ENCODE data around the gene PPP2R3A. TPM values are rescaled to one million over a fixed set of nuclear protein-coding genes. Genes with fewer than 3 reads are reported as not detected.
"Not testable (repeated sequence)": the region's sequence is repeated elsewhere in the genome, so short reads cannot be mapped to it uniquely, and the experiment has no call there.

The PPP2R3A gene
- total and polyA plus RNA-seq, 5 experiments from 2014 or later: 0.35 to 1.1 (median 0.56) TPM

- Mint-ChIP-seq H3K27me3 (no peaks in the 10 kb centered on the region), H3K9me3 (no peaks in the 10 kb centered on the region), H3K4me3 (peak overlapping the region; percentile 26 to 97 (median 77)), H3K36me3 (peaks cover 0 to 22% (median 2%) of the 10 kb centered on the region in 3 donors), H3K4me1 (peaks cover 29 to 96% (median 87%) of the 10 kb centered on the region in 4 donors), H3K27ac (peak overlapping the region in 9 of 10 donors; percentile 9 to 87 (median 67))
- DNase-seq (peak in 1 of 10 donors; percentile 5), ATAC-seq (peak; percentile 62)
- POLR2A ChIA-PET: interaction anchor here (5.7 kb wide), 1 partner anchor 10 kb away, joined by 34 read pairs; the partner anchor contains the start of gene MSL2
These were observed 220.8 kb downstream of the PPP2R3A start for GRCh38 chr3:136186344-136186743.

- ATAC-seq (no peak), DNase-seq (no peak)
- peak overlapping the region in 9 of 10 donors; percentile 33 to 97 (median 77) for H3K4me3 Mint-ChIP-seq
- peaks cover 34 to 98% (median 90%) of the 10 kb centered on the region in 4 donors for H3K4me1 Mint-ChIP-seq
- peaks cover 0 to 24% (median 2%) of the 10 kb centered on the region in 3 donors for H3K36me3 Mint-ChIP-seq
- peak overlapping the region in 5 of 10 donors; percentile 33 to 71 (median 48) for H3K27ac Mint-ChIP-seq
- no peaks in the 10 kb centered on the region for H3K27me3 Mint-ChIP-seq
- no peaks in the 10 kb centered on the region for H3K9me3 Mint-ChIP-seq
- POLR2A ChIA-PET: interaction anchor here (5.7 kb wide), 1 partner anchor 9 kb away, joined by 34 read pairs; the partner anchor contains the start of gene MSL2
These were observed 221.3 kb downstream of the PPP2R3A start for GRCh38 chr3:136186846-136187245.

GRCh38 chr3:136187868-136188267, 222.3 kb downstream of the PPP2R3A start:
- Mint-ChIP-seq H3K9me3 (no peaks in the 10 kb centered on the region), H3K4me3 (peak overlapping the region; percentile 68 to 97 (median 82)), H3K4me1 (peaks cover 29 to 98% (median 91%) of the 10 kb centered on the region in 4 donors), H3K36me3 (peaks cover 0 to 24% (median 2%) of the 10 kb centered on the region in 3 donors), H3K27ac (peak overlapping the region in 6 of 10 donors; percentile 31 to 92 (median 60)), H3K27me3 (no peaks in the 10 kb centered on the region)
- POLR2A ChIA-PET: interaction anchor here (0.6 to 5.7 kb wide), 2 partner anchors 8 to 52 kb away, joined by 6 to 34 read pairs; partner anchors contain the start of gene MSL2
- DNase-seq (no peak), ATAC-seq (no peak)

GRCh38 chr3:136189043-136189442, 223.5 kb downstream of the PPP2R3A start:
- H3K27me3 Mint-ChIP-seq: no peaks in the 10 kb centered on the region
- H3K4me1 Mint-ChIP-seq: peaks cover 30 to 96% (median 88%) of the 10 kb centered on the region in 4 donors
- POLR2A ChIA-PET: interaction anchor here (0.6 to 5.7 kb wide), 3 partner anchors 7 to 14 kb away, joined by 3 to 34 read pairs (median 6); partner anchors contain the start of gene MSL2
- peak overlapping the region in 9 of 10 donors; percentile 53 to 97 (median 60) for H3K27ac Mint-ChIP-seq
- no peak for DNase-seq
- H3K9me3 Mint-ChIP-seq: no peaks in the 10 kb centered on the region
- H3K4me3 Mint-ChIP-seq: peak overlapping the region; percentile 68 to 97 (median 82)
- peaks cover 0 to 30% (median 5%) of the 10 kb centered on the region in 3 donors for H3K36me3 Mint-ChIP-seq
- ATAC-seq: no peak

- POLR2A ChIA-PET: interaction anchor here (0.5 to 0.7 kb wide), 2 partner anchors 83 to 1986 kb away, joined by 4 to 6 read pairs; no protein-coding TSS in a partner anchor
- H3K4me1 Mint-ChIP-seq: peaks cover 36 to 91% (median 82%) of the 10 kb centered on the region in 4 donors
- DNase-seq: no peak
- peak overlapping the region in 9 of 10 donors; percentile 51 to 99 (median 94) for H3K27ac Mint-ChIP-seq
- H3K4me3 Mint-ChIP-seq: peak overlapping the region; percentile 89 to 100 (median 97)
- H3K9me3 Mint-ChIP-seq: no peaks in the 10 kb centered on the region
- H3K36me3 Mint-ChIP-seq: peaks cover 9 to 33% (median 10%) of the 10 kb centered on the region in 3 donors
- H3K27me3 Mint-ChIP-seq: no peaks in the 10 kb centered on the region
- ATAC-seq: no peak
These were observed 224.5 kb downstream of the PPP2R3A start for GRCh38 chr3:136189859-136190617.

GRCh38 chr3:136192195-136192594, 226.7 kb downstream of the PPP2R3A start:
- Mint-ChIP-seq H3K4me3 (peak overlapping the region; percentile 89 to 100 (median 97)), H3K36me3 (peaks cover 11 to 31% (median 14%) of the 10 kb centered on the region in 3 donors), H3K27ac (peak overlapping the region; percentile 84 to 99 (median 98)), H3K4me1 (peaks cover 35 to 86% (median 65%) of the 10 kb centered on the region in 4 donors)
- H3K9me3 Mint-ChIP-seq, ATAC-seq, DNase-seq, H3K27me3 Mint-ChIP-seq: not testable (repeated sequence)
- POLR2A ChIA-PET: interaction anchor here (1.0 to 1.3 kb wide), 3 partner anchors 22 to 560 kb away, joined by 3 to 6 read pairs (median 5); partner anchors contain the start of gene STAG1

GRCh38 chr3:136192831-136193230, 227.3 kb downstream of the PPP2R3A start:
- Mint-ChIP-seq H3K27ac (peak overlapping the region; percentile 56 to 99 (median 98)), H3K9me3 (peaks cover 0 to 2% (median 0%) of the 10 kb centered on the region in 9 donors), H3K27me3 (peaks cover 0 to 5% (median 0%) of the 10 kb centered on the region in 5 donors), H3K4me3 (peak overlapping the region; percentile 89 to 100 (median 97)), H3K36me3 (peaks cover 11 to 31% (median 14%) of the 10 kb centered on the region in 3 donors), H3K4me1 (peaks cover 37 to 86% (median 66%) of the 10 kb centered on the region in 4 donors)
- ATAC-seq (no peak), DNase-seq (no peak)
- POLR2A ChIA-PET: interaction anchor here (1.1 to 6.2 kb wide), 3 partner anchors 23 to 560 kb away, joined by 5 to 118 read pairs (median 6); partner anchors contain the start of genes PCCB and STAG1

GRCh38 chr3:136193278-136194054, 227.9 kb downstream of the PPP2R3A start:
- H3K36me3 Mint-ChIP-seq: peaks cover 11 to 31% (median 14%) of the 10 kb centered on the region in 3 donors
- peaks cover 40 to 85% (median 64%) of the 10 kb centered on the region in 4 donors for H3K4me1 Mint-ChIP-seq

GRCh38 chr3:136194409-136195257, 229.1 kb downstream of the PPP2R3A start:
- peak overlapping the region; percentile 89 to 100 (median 97) for H3K4me3 Mint-ChIP-seq
- peaks cover 0 to 2% (median 0%) of the 10 kb centered on the region in 9 donors for H3K9me3 Mint-ChIP-seq
- H3K36me3 Mint-ChIP-seq: peaks cover 11 to 27% (median 14%) of the 10 kb centered on the region in 3 donors
- DNase-seq: peak; percentile 49 to 90 (median 84)
- POLR2A ChIA-PET: interaction anchor here (0.5 to 6.2 kb wide), 18 partner anchors 8 to 692 kb away, joined by 3 to 118 read pairs (median 5); partner anchors contain the start of genes NCK1, PCCB and STAG1
- peak; percentile 10 to 45 for ATAC-seq
- peaks cover 35 to 73% (median 55%) of the 10 kb centered on the region in 4 donors for H3K4me1 Mint-ChIP-seq
- peak overlapping the region; percentile 94 to 100 (median 98) for H3K27ac Mint-ChIP-seq
- H3K27me3 Mint-ChIP-seq: peaks cover 0 to 5% (median 0%) of the 10 kb centered on the region in 5 donors

More at GRCh38 chr3:136193278-136194054, 227.9 kb downstream of the PPP2R3A start:
- Mint-ChIP-seq H3K27me3 (peaks cover 0 to 5% (median 0%) of the 10 kb centered on the region in 5 donors), H3K4me3 (peak overlapping the region; percentile 89 to 100 (median 97)), H3K9me3 (peaks cover 0 to 2% (median 0%) of the 10 kb centered on the region in 9 donors), H3K27ac (peak overlapping the region; percentile 94 to 100 (median 98))
- DNase-seq: no peak
- POLR2A ChIA-PET: interaction anchor here (0.6 to 6.2 kb wide), 11 partner anchors 7 to 693 kb away, joined by 3 to 118 read pairs (median 5); partner anchors contain the start of genes NCK1, PCCB and STAG1
- ATAC-seq: no peak

- POLR2A ChIA-PET: interaction anchor here (0.5 to 6.2 kb wide), 21 partner anchors 9 to 689 kb away, joined by 3 to 118 read pairs (median 5); partner anchors contain the start of genes NCK1, PCCB and STAG1
- ATAC-seq (peak; percentile 52 to 59), DNase-seq (peak in 8 of 10 donors; percentile 75 to 89 (median 80))
- H3K4me3 Mint-ChIP-seq: peak overlapping the region; percentile 89 to 100 (median 98)
- peaks cover 0 to 5% (median 0%) of the 10 kb centered on the region in 5 donors for H3K27me3 Mint-ChIP-seq
- H3K36me3 Mint-ChIP-seq: peaks cover 11 to 26% (median 12%) of the 10 kb centered on the region in 3 donors
- peaks cover 35 to 65% (median 47%) of the 10 kb centered on the region in 4 donors for H3K4me1 Mint-ChIP-seq
- H3K27ac Mint-ChIP-seq: peak overlapping the region; percentile 94 to 100 (median 99)
- peaks cover 0 to 2% (median 0%) of the 10 kb centered on the region in 9 donors for H3K9me3 Mint-ChIP-seq
These were observed 229.9 kb downstream of the PPP2R3A start for GRCh38 chr3:136195258-136196063.

Data from naive thymus-derived CD8-positive, alpha-beta T cell (primary cell).